NCI-H345 treated with DMSO at 0.1 percent for 48 hours (cell line): ENCODE data around the gene CDH10.

Source experiments
- DNase-seq: peaks from one replicate; lab custom pipeline; 2025; ENCODE audit not compliant: unreplicated experiment; lab: John Stamatoyannopoulos, UW

The CDH10 gene

GRCh38 chr5:24602188-24602587 is 42.6 kb downstream of the CDH10 start:
- no peak for DNase-seq

GRCh38 chr5:24598956-24599355 is 45.8 kb downstream of the CDH10 start:
- no peak for DNase-seq

DNA sequence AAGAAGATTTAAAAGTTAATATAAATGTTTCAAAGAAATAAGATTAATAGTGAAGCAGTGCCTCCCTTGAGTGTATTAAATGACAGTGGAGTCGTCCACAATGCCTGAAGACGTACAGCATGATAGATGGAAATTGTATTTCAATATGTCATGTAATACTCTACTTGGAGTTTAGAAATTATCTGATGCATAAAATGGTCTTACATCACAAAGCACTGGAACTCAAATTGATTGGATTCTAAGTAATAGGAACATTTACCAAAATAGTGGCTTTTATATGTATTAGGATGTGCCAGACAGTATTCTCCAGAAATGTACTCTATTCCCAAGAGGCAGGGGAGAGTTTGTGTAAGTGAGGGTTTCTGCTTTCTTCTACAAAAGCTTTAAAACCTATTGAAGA is 49.4 kb downstream of the CDH10 start:
- no peak for DNase-seq

GRCh38 chr5:24591426-24591825 is 53.4 kb downstream of the CDH10 start:
- DNase-seq, result no peak

- DNase-seq, result no peak
Measured at GRCh38 chr5:24589566-24589965, 55.2 kb downstream of the CDH10 start.

DNA sequence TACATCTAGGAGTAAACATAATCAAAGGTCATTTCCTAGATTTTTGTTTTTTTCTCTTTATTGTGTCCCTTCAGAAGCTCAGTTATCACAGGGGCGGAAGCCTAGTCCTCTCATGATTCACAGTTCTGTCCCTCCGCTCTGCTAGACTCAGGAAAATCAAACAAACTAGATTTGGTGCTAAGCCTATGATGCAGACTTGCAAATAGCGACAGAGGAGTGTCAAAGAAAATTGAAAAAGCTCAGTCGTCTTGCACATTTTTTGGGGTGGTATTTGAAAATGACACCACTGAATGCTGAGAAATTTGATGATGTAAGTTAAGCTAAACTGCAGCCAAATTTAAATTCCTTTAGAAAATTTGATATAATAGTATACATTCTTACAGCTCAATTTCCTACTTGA is 59.0 kb downstream of the CDH10 start:
- DNase-seq, result no peak

DNA sequence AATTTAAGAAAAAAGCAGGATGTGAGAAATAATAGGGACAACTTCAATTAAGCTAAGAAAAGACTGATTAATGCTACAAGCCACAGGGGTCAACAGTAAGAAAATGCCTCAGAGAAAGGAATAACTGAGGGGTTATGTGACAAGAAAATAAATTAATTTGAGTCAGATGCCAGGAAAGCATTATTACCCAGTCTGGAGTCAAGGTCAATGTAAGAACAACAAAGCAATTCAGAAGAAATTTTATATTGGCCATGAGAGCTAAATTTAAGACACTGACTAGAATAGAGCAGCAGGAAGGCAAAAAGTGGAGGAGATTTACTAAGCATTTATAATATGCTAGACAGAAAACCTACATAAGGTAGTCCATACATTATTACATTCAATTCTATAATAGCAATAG is 73.5 kb downstream of the CDH10 start:
- no peak for DNase-seq

- DNase-seq, result no peak
Measured at GRCh38 chr5:24566933-24567332, 77.8 kb downstream of the CDH10 start.

DNA sequence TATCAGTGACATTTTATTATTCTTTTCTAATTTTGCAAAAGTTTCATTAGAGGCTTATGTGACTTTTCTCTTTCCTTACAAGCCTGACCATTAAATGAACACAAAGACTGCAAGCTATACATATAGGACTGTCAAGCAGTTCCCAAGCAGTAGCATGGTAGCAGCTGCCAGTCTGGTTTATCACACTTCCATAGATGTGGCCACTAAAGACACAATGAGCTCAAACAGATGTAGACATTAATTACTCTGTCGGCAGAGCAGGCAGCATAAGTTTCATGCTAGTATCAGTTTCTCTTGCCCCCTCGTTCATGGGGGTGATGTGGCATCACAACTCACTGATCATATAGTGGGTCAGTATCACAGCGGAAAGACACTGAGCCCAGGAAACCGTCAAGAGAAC is 89.5 kb downstream of the CDH10 start:
- DNase-seq, result no peak

DNA sequence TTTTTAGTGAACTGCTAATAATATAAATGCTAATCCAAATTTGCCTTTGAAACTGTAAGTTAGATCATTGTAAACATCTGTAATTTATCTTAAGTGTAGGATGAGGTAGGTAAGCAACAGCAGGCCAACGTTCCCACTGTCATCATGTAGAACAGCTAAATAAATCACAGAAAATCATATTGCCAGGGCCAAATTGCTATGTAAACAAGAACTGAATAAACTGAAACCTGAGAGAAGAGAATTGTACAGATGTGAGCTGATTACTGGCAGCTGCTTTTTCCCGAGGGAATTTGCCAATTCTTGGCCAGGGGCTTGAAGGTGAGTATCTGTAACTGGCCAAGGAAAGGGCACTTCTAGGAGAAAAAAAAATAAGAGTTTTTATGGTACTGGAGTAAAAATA is 97.6 kb downstream of the CDH10 start:
- DNase-seq, result peak; percentile 12

GRCh38 chr5:24539613-24540012 is 105.2 kb downstream of the CDH10 start:
- DNase-seq, result no peak

DNA sequence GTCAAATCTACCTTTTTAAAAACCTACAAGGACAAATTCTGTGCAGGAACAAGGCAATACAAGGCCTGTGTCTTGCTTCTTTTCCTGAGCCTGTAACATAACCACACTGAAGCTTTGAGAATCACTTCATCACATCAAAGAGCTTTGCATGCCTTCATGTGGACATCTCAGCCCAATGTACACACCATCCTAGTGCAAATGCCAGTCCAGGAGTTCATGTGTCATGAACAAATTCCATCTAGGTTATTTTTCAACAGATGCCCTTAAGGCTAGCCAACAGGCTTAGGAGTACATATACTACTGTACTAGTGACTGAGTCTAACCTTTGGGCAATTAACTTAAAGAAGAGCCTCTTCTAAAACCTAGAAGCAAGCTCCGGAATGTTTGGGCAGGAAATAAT is 106.4 kb downstream of the CDH10 start:
- DNase-seq, result no peak

DNA sequence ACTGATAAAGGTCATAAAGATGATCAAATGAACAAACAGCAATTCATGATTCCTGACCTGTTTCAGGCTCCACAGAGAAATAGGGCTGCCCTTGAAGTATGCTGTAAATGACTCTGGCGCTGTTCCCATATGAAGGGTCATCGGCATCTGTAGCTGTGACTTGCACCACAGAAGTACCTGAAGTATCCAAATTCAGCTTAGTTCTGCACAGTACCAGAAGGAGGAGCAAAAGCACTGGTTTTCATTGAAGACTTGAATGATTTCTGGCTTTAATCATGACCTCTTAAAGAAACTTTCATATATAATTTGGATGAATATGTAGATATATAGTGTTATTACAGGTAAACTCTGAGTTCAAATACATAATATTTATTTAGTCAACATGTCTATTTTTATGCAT is 109.1 kb downstream of the CDH10 start:
- DNase-seq, result no peak

GRCh38 chr5:24530906-24531305 is 113.9 kb downstream of the CDH10 start:
- DNase-seq, result no peak

DNA sequence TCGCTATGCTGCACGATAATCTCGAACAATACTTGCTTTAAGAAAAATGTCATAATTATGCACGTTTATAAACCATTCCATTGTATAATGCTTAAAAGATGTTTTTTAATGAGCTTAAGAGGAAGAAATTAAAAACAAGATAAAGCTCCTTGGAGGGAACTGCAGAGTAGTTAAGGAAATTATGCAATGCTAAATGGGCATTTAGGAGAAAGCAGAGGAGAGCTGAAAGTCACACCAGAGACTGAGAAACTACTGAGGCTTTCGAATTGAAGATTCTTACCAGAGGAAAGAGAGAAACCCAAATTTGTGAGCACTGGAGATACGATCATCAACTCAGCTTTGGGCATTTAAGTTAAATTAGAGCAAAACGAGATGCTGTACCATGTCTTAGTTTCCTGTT is 119.4 kb downstream of the CDH10 start:
- no peak for DNase-seq

GRCh38 chr5:24512423-24512822 is 132.4 kb downstream of the CDH10 start:
- no peak for DNase-seq

GRCh38 chr5:24510523-24510988 is 134.2 kb downstream of the CDH10 start:
- no peak for DNase-seq

DNA sequence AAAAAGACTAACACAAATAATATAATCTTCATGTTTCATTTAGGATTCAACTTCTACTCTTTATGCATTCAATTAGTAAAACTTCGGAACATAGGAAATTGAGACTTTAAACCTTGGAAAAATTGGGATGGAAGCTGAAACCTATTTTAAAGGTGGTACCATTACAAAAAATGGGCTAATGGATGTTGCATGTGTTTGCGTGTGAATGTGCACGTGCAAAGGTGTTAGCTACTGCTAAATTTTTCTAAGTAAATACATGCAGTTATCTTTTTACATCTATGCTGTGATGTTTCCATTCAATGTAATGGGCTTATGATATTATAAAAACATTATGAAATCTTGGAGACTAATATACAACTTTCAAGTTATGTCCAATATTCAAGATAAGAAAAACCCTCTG is 134.8 kb downstream of the CDH10 start:
- DNase-seq, result no peak

DNA sequence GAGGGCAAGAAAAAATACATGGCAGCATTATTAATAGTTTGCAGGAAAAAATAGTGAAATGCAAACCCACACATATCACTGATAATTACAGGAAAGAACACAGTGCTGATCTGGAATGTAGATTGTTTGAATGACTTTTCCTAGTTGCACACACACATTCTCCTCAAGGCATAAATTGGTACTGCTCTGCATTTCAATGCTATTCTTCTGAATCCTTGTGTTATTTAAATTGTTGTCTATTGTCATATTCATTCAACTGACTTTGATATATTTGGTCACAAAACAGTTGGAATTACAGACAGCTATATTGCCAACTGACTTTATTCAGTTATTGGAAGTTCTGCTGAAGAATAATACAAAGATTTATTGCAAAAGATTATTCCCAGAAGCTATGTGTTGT is 139.5 kb downstream of the CDH10 start:
- DNase-seq, result no peak

DNA sequence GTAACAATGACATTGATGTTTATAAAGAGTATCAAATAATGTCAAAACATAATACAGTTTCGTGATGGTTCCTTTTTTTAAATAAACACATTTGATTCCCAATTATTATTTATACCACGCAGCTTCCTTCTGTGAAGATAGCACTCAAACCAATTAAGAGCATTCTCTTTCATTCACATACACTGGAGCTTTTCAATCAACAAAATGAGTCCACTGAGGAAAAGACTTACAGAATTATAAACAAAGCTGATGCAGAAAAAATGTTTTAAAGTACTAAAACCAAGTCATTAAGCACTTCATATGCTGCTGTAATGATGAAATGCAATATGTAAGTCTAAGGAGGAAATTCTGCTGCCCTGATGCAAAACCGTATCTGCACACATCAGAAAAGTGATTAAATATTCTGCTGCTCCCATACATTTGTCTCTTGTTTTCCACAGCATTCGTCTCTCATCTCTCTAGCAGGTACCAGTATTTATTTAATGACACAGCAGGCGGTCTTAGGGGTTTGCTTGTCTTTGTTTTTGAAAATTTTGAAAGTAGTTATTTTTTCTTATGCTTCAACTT is 147.1 kb downstream of the CDH10 start:
- no peak for DNase-seq

GRCh38 chr5:24497145-24497544 is 147.6 kb downstream of the CDH10 start:
- DNase-seq, result no peak

- DNase-seq, result no peak
Measured at GRCh38 chr5:24496268-24496667, 148.5 kb downstream of the CDH10 start.

DNA sequence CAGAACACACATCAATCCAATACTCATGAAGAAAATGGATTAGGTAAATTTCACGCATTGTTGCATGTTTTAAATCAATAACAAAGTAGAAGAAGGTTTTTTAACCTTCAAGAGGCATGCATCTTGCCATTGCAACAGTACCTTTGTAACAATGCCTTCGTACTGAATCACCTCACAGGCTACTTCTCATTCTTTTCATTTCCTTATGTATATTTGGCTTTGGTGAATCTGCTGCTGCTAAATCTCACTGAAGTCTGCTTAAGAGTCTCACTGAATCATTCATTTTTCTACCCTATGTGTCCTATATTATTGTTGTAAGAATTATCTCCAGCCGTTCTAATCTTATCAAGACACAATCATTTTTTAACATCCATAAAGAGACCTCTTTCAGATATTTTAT is 152.5 kb downstream of the CDH10 start:
- no peak for DNase-seq

DNA sequence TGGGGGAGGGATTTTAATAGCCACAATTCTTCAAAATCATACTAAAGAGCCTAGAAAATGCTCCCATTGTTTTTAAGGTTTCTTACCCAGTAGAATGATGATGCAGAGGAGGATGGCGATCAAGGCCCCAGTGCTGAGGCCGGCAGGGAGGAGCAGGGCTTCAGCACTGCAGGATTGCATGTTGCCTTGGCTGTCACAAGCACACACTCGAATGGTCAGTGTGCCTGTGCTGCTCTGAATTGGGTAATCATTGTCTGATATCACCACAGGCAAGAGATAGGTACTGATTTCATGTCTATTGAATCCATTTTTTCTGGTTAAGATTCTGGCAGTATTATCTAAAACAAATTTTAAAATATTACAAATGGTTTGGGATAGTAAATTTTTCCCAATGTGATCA is 153.3 kb downstream of the CDH10 start:
- DNase-seq, result no peak
